ENCODE data around the gene ARMC7. TPM values are rescaled to one million over a fixed set of nuclear protein-coding genes. Genes with fewer than 3 reads are reported as not detected.

Gene ARMC7
- total and polyA plus RNA-seq, 2 of the 13 experiments (the other 11 are each of a cell fraction or from before 2014, with no cell fraction given) = 3.9 to 4.2 TPM

GRCh38 chr17:75152922-75153779 lies 43.4 kb downstream of the ARMC7 start:
- no TSS peak for BruUV-seq (replicated peaks)
- peak overlapping the region; percentile 96 for H3K4me2 ChIP-seq (ENCODE audit: low read depth, low read length)
- H3K27me3 ChIP-seq (ENCODE audit: control insufficient read depth in 1 of 2, insufficient read depth in 2 of 2, low read length in 2 of 2) = no peaks in the 10 kb centered on the region; a peak in 1 of 5 replicates
- ATAC-seq (peak; percentile 9; the same call in 2 of the 3 replicates), DNase-seq (ENCODE audit: low spot score) (peak; percentile 34), FAIRE-seq (no peak)
- peak overlapping the region; percentile 92 for H3K9ac ChIP-seq (ENCODE audit: insufficient read depth, low read depth, low read length)
- intact Hi-C loops (cut with micrococcal nuclease; ENCODE audit: unreplicated experiment) = loop anchor here (5.0 kb wide), 1 partner anchor 49 kb away; no protein-coding TSS in a partner anchor
- H3K79me2 ChIP-seq (ENCODE audit: insufficient read depth, low read length) = peaks cover 57% of the 10 kb centered on the region
- peaks cover 55% of the 10 kb centered on the region for H3K4me1 ChIP-seq (ENCODE audit: insufficient read depth, low read length)
- no peak overlapping the region for H2AFZ ChIP-seq (ENCODE audit: low read length)
- H3K36me3 ChIP-seq (replicated peaks in 1 of 2; ENCODE audit: control insufficient read depth in 1 of 2, insufficient read depth in 2 of 2, low read length in 2 of 2) = peaks cover 4 to 8% of the 10 kb centered on the region in 2 experiments; a peak in 4 of 5 replicates
- peak overlapping the region; percentile 85 to 99 (median 95) for H3K4me3 ChIP-seq (replicated peaks in 1 of 3; ENCODE audit: insufficient read depth in 1 of 3, low read depth in 2 of 3, low read length in 3 of 3)
- no peaks in the 10 kb centered on the region; the same call in 1 of the 2 replicates for H4K20me1 ChIP-seq (ENCODE audit: insufficient read depth, low read length)
- in situ Hi-C loops (cut with HindIII; ENCODE audit: extremely low pct_ligation_motif_present, low pct_unique_long_range_greater_than_20kb) = no loop called here
- H3K9me3 ChIP-seq (ENCODE audit: low read length) = no peaks in the 10 kb centered on the region
- WGBS (ENCODE audit: low lambda C conversion rate) = under 1% methylated on average over 28 of the region's 28 CpGs
- POLR2A ChIA-PET = interaction anchor here (2.6 kb wide), 1 partner anchor 21 kb away, joined by 23 read pairs; the partner anchor contains the start of gene NT5C
- CTCF ChIA-PET (ENCODE audit: low intra/inter-chr PET ratio, low total read pairs) = no interaction called here
- H3K27ac ChIP-seq (ENCODE audit: extremely low read length, insufficient read depth, low read length) = peak overlapping the region; percentile 76
- TF ChIP-seq SIN3B (IDR thresholded peaks at IDR 0.05; ENCODE audit: low read length) (no peak), DNMT3B (CRISPR knock-in tag; conservative IDR thresholded peaks at IDR 0.05) (no peak), RBFOX2 (IDR thresholded peaks at IDR 0.05; ENCODE audit: low read depth, low read length) (0 out of 2 replicates have a peak, but pooled peaks have one; percentile 28), PHF20 (CRISPR knock-in tag; IDR thresholded peaks at IDR 0.05) (no peak; the same call in 1 of the 2 replicates), DMTF1 (CRISPR knock-in tag; IDR thresholded peaks at IDR 0.05) (no peak), SSRP1 (CRISPR knock-in tag; IDR thresholded peaks at IDR 0.05) (no peak), HINFP (CRISPR knock-in tag; IDR thresholded peaks at IDR 0.05; ENCODE audit: low read depth) (no peak), ZKSCAN1 (IDR thresholded peaks at IDR 0.05; ENCODE audit: low read length) (no peak), ZBTB21 (CRISPR knock-in tag; IDR thresholded peaks at IDR 0.05) (no peak), KLF12 (CRISPR knock-in tag; IDR thresholded peaks at IDR 0.05; ENCODE audit: borderline replicate concordance) (peak; percentile 15; the same call in 1 of the 2 replicates), MNT (IDR thresholded peaks at IDR 0.05) (no peak), NCOA2 (CRISPR knock-in tag; IDR thresholded peaks at IDR 0.05) (no peak), FIP1L1 (IDR thresholded peaks at IDR 0.05; ENCODE audit: borderline replicate concordance, insufficient read depth, low read depth, low read length) (no peak)
- TF ChIP-seq, protein P1, sequence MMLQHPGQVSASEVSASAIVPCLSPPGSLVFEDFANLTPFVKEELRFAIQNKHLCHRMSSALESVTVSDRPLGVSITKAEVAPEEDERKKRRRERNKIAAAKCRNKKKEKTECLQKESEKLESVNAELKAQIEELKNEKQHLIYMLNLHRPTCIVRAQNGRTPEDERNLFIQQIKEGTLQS (CRISPR knock-in tag; IDR thresholded peaks at IDR 0.05) = no peak
